ENCODE data around the gene SLC27A1. TPM values are rescaled to one million over a fixed set of nuclear protein-coding genes. Genes with fewer than 3 reads are reported as not detected.

Gene SLC27A1
- total RNA-seq, 6 experiments from 2014 or later: 11.5 to 14.9 (median 13.6) TPM

DNA sequence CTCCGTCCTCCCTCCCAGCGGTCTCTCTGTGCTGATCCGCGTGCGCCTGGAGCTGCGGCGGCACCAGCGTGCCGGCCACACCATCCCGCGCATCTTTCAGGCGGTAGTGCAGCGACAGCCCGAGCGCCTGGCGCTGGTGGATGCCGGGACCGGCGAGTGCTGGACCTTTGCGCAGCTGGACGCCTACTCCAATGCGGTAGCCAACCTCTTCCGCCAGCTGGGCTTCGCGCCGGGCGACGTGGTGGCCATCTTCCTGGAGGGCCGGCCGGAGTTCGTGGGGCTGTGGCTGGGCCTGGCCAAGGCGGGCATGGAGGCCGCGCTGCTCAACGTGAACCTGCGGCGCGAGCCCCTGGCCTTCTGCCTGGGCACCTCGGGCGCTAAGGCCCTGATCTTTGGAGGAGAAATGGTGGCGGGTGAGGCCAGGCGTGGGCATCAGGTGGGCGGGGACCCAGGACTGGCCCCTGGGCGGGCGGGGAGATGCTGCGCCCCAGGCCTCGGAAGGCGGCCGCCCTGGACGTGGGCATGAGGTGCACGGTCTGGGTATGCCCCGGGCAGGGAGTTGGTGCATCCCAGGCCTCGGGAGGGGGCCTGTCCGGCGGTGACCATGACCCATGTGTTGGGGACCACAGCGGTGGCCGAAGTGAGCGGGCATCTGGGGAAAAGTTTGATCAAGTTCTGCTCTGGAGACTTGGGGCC is 16.4 kb downstream of the SLC27A1 start:
- TF ChIP-seq CTCF (IDR thresholded peaks at IDR 0.05): no peak
- DNase-seq: no peak

GRCh38 chr19:17487284-17488121 is 17.2 kb downstream of the SLC27A1 start:
- Mint-ChIP-seq H3K36me3 (ENCODE audit: low read depth) (peaks cover 4% of the 10 kb centered on the region; the same call in 1 of the 2 replicates), H3K27me3 (ENCODE audit: insufficient read depth) (peaks cover 6% of the 10 kb centered on the region), H3K4me3 (no peak overlapping the region), H3K9me3 (no peaks in the 10 kb centered on the region), H3K4me1 (ENCODE audit: low read depth) (peaks cover 18% of the 10 kb centered on the region), H3K27ac (no peak overlapping the region)
- DNase-seq: no peak
- no peak for TF ChIP-seq CTCF (IDR thresholded peaks at IDR 0.05)

More for the DNA sequence above, 16.4 kb downstream of the SLC27A1 start:
- Mint-ChIP-seq H3K36me3 (ENCODE audit: low read depth) (peaks cover 4% of the 10 kb centered on the region; the same call in 1 of the 2 replicates), H3K4me3 (no peak overlapping the region), H3K27ac (no peak overlapping the region), H3K27me3 (ENCODE audit: insufficient read depth) (peaks cover 6% of the 10 kb centered on the region), H3K4me1 (ENCODE audit: low read depth) (peaks cover 14% of the 10 kb centered on the region), H3K9me3 (no peaks in the 10 kb centered on the region)

GRCh38 chr19:17488593-17489391 is 18.5 kb downstream of the SLC27A1 start:
- no peak for DNase-seq
- peaks cover 4% of the 10 kb centered on the region; the same call in 1 of the 2 replicates for H3K36me3 Mint-ChIP-seq (ENCODE audit: low read depth)
- TF ChIP-seq CTCF (IDR thresholded peaks at IDR 0.05): no peak; the same call in 1 of the 2 replicates
- H3K27me3 Mint-ChIP-seq (ENCODE audit: insufficient read depth): peaks cover 6% of the 10 kb centered on the region
- no peak overlapping the region for H3K27ac Mint-ChIP-seq
- no peaks in the 10 kb centered on the region for H3K9me3 Mint-ChIP-seq
- H3K4me1 Mint-ChIP-seq (ENCODE audit: low read depth): peaks cover 18% of the 10 kb centered on the region
- H3K4me3 Mint-ChIP-seq: no peak overlapping the region

DNA sequence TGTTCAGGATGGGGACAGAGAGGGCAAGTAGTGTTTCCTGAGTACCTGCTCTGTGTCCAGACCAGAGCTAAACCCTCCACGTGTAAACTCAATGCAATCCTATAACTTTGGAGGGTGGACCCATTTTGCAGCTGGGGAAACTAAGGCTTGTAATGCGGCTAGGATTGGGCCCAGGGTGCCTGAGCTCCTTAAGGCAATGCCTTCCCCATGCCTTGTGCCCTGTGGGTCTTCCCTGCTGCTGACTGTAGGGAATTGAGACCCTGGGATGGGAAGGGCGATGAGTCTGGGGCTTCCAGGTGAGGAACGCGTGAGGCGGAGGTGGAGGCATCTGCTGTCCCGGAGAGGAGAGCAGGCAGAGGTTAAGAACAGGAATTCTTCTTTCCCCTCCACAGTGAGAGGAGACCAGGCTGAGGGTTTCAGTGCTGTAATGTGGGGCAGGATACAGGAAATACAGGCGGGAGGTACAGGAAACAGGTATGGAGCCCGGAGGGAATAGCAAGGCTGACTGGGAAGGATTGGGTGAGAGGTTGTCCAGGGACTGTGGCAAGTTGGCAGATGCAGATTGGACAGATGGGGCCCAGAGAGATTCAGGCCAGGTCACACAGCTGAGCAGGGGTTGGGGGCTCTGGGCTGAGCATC is 19.2 kb downstream of the SLC27A1 start:
- no peak overlapping the region for H3K27ac Mint-ChIP-seq

More for the DNA sequence above, 19.2 kb downstream of the SLC27A1 start:
- Mint-ChIP-seq H3K36me3 (ENCODE audit: low read depth) (peaks cover 4% of the 10 kb centered on the region; the same call in 1 of the 2 replicates), H3K27me3 (ENCODE audit: insufficient read depth) (peaks cover 4% of the 10 kb centered on the region), H3K4me3 (no peak overlapping the region), H3K9me3 (no peaks in the 10 kb centered on the region), H3K4me1 (ENCODE audit: low read depth) (peaks cover 15% of the 10 kb centered on the region)
- DNase-seq: no peak
- TF ChIP-seq CTCF (IDR thresholded peaks at IDR 0.05): no peak

Measured in HFFc6 (cell line).